GM21367 (cell line): ENCODE results near the gene BICC1.

ENCODE experiments used
- ATAC-seq: cut with Tn5 transposase; IDR thresholded peaks from one replicate; pipeline ENCODE4 v1.9.1; 2021; ENCODE audit not compliant: unreplicated experiment

BICC1 gene

GRCh38 chr10:58514111-58514770 lies 1.6 kb downstream of the BICC1 start:
- no peak for ATAC-seq

- no peak for ATAC-seq
Observed at GRCh38 chr10:58515291-58515941, 2.7 kb downstream of the BICC1 start.

GRCh38 chr10:58516119-58516518 lies 3.4 kb downstream of the BICC1 start:
- ATAC-seq: no peak

- no peak for ATAC-seq
Observed at GRCh38 chr10:58516671-58517070, 4.0 kb downstream of the BICC1 start.

GRCh38 chr10:58517081-58517480 lies 4.4 kb downstream of the BICC1 start:
- ATAC-seq: no peak

GRCh38 chr10:58517491-58518355 lies 5.1 kb downstream of the BICC1 start:
- no peak for ATAC-seq

- ATAC-seq: no peak
Observed at GRCh38 chr10:58518775-58519174, 6.1 kb downstream of the BICC1 start.

GRCh38 chr10:58529077-58529728 lies 16.5 kb downstream of the BICC1 start:
- no peak for ATAC-seq

GRCh38 chr10:58531084-58531695 lies 18.5 kb downstream of the BICC1 start:
- peak; percentile 97 for ATAC-seq

GRCh38 chr10:58535311-58535710 lies 22.6 kb downstream of the BICC1 start:
- ATAC-seq: no peak

- ATAC-seq: no peak
Observed at GRCh38 chr10:58543141-58543540, 30.5 kb downstream of the BICC1 start.

- ATAC-seq: no peak
Observed at GRCh38 chr10:58544135-58544534, 31.5 kb downstream of the BICC1 start.

GRCh38 chr10:58545427-58545826 lies 32.8 kb downstream of the BICC1 start:
- no peak for ATAC-seq

- no peak for ATAC-seq
Observed at GRCh38 chr10:58546137-58546536, 33.5 kb downstream of the BICC1 start.

GRCh38 chr10:58546722-58547445 lies 34.2 kb downstream of the BICC1 start:
- no peak for ATAC-seq

- no peak for ATAC-seq
Observed at GRCh38 chr10:58547963-58548362, 35.3 kb downstream of the BICC1 start.

- ATAC-seq: no peak
Observed at GRCh38 chr10:58554316-58554715, 41.6 kb downstream of the BICC1 start.

GRCh38 chr10:58555170-58555929 lies 42.7 kb downstream of the BICC1 start:
- ATAC-seq: no peak

GRCh38 chr10:58555930-58556311 lies 43.2 kb downstream of the BICC1 start:
- no peak for ATAC-seq
